Stimulated activated CD4-positive, alpha-beta T cell treated with anti-CD3 and anti-CD28 coated beads, Interleukin-12 subunit alpha, Interleukin-12 subunit beta, amount 100 ng/mL, for 24 hours (primary cell): Measurements from ENCODE around the gene GAB2.
A peak's percentile ranks its signal among the peaks of the same experiment; 100 is the strongest.
"Not testable (repeated sequence)": the region's sequence is repeated elsewhere in the genome, so short reads cannot be mapped to it uniquely, and the experiment has no call there.

Experiments used
- DNase-seq, 2 experiments: peaks; one replicate each; pipeline ENCODE4 v3.0.0-alpha.2; 2020; ENCODE audit warnings: low read depth in 2 of 2

Gene GAB2

GRCh38 chr11:78188286-78189173 is 229.1 kb downstream of the GAB2 start, which contains the start of the genes KCTD21 and USP35:
KCTD21 (minus strand) TSS chr11:78188626; CDS start chr11:78174554, 14,072 bp downstream.
USP35 (plus strand) TSS chr11:78188919; CDS start chr11:78196246, 7,327 bp downstream.
- peak; percentile 83 to 89 for DNase-seq

- peak; percentile 65 to 71 for DNase-seq
Measured at GRCh38 chr11:78187366-78188285, 230.0 kb downstream of the GAB2 start.

GRCh38 chr11:78181185-78181584 is 236.4 kb downstream of the GAB2 start:
- DNase-seq = no peak

- no peak for DNase-seq
Measured at GRCh38 chr11:78180751-78181150, 236.9 kb downstream of the GAB2 start.

- DNase-seq = no peak
Measured at GRCh38 chr11:78179459-78180071, 238.1 kb downstream of the GAB2 start.

- no peak for DNase-seq
Measured at GRCh38 chr11:78177216-78177615, 240.4 kb downstream of the GAB2 start.

- DNase-seq = no peak
Measured at GRCh38 chr11:78176605-78177141, 240.9 kb downstream of the GAB2 start.

GRCh38 chr11:78175862-78176261 is 241.8 kb downstream of the GAB2 start:
- DNase-seq = not testable (repeated sequence)

GRCh38 chr11:78171951-78172350 is 245.7 kb downstream of the GAB2 start:
- DNase-seq = no peak

- DNase-seq = no peak
Measured at GRCh38 chr11:78170874-78171549, 246.6 kb downstream of the GAB2 start.

GRCh38 chr11:78170413-78170812 is 247.2 kb downstream of the GAB2 start:
- DNase-seq = no peak

GRCh38 chr11:78168539-78169477 is 248.8 kb downstream of the GAB2 start:
- DNase-seq = no peak

- no peak for DNase-seq
Measured at GRCh38 chr11:78166855-78167469, 250.7 kb downstream of the GAB2 start.
